Measurements from ENCODE around the gene TSSK2.

- TF ChIP-seq CTCF (IDR thresholded peaks at IDR 0.05) (no peak), POLR2AphosphoS5 (IDR thresholded peaks at IDR 0.05) (no peak), POLR2A (IDR thresholded peaks at IDR 0.05) (no peak)
Measured at GRCh38 chr22:19119949-19120348, 11.2 kb upstream of the TSSK2 start.

All from transverse colon (tissue), 4 donors.